Cardiac fibroblast (primary cell): ENCODE measurements around the gene CHMP4B.

Source experiments
- DNase-seq, 2 donors: peaks; one replicate each; pipeline versions ENCODE4 v3.0.0 to v3.0.0-alpha.2; 2010; ENCODE audit warnings: low read depth in 2 of 2
- H3K4me3 ChIP-seq, 2 donors: replicated peaks in 1 of 2; 1 replicate in 1 of 2; 2 replicates in 1 of 2; pipeline ENCODE4 v1.5.1; 2011; ENCODE audit warnings: low read depth in 2 of 2, low read length in 2 of 2, mild to moderate bottlenecking in 2 of 2, moderate library complexity in 1 of 2
- TF ChIP-seq, protein P1 (sequence below): IDR thresholded peaks from one replicate; pipeline ENCODE4 v1.5.1; 2011; ENCODE audit warnings: low read depth, mild to moderate bottlenecking, low read length, inconsistent platforms

CHMP4B gene

DNA sequence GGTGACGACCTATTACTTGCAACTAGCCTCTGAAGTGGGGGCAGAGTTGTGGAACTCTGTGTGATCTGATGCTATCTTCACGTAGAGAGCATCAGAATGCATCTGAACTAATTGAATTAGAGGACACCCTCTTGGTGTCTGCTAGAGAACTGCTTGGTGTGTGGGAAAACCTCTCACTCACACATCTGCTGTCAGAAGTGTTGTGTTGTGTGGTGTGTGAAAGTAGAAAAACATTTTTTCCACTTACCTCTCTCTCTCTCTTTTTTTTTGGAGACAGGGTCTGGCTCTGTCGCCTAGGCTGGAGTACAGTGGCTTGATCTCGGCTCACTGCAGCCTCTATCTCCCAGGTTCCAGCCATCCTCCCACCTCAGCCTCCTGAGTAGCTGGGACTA lies 90.0 kb downstream of the CHMP4B start:
- no peak for DNase-seq
- no peak overlapping the region for H3K4me3 ChIP-seq
- TF ChIP-seq, protein P1, sequence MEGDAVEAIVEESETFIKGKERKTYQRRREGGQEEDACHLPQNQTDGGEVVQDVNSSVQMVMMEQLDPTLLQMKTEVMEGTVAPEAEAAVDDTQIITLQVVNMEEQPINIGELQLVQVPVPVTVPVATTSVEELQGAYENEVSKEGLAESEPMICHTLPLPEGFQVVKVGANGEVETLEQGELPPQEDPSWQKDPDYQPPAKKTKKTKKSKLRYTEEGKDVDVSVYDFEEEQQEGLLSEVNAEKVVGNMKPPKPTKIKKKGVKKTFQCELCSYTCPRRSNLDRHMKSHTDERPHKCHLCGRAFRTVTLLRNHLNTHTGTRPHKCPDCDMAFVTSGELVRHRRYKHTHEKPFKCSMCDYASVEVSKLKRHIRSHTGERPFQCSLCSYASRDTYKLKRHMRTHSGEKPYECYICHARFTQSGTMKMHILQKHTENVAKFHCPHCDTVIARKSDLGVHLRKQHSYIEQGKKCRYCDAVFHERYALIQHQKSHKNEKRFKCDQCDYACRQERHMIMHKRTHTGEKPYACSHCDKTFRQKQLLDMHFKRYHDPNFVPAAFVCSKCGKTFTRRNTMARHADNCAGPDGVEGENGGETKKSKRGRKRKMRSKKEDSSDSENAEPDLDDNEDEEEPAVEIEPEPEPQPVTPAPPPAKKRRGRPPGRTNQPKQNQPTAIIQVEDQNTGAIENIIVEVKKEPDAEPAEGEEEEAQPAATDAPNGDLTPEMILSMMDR, result no peak

DNA sequence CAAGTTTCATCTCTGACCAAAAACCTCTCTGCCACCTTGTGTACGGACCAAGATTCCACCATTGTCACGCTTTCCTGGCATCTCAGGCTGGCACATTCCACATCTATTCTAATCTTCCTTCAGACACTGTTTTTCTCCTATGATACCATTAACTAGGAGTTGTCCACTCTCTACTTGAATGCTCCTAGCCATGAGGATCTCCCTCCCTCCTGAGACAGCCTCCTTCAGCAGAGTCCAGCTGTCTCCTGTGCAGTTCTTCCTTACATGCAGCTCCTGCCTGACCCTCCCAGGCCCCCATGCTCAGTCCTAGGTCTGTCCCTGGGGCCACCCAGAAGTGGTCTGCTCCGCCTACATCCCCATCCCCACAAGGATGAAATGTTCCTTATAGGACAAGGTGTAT lies 90.9 kb downstream of the CHMP4B start:
- no peak overlapping the region for H3K4me3 ChIP-seq
- TF ChIP-seq, protein P1, result no peak
- DNase-seq, result no peak
